ENCODE results near the gene HOXB1.

The HOXB1 gene

DNA sequence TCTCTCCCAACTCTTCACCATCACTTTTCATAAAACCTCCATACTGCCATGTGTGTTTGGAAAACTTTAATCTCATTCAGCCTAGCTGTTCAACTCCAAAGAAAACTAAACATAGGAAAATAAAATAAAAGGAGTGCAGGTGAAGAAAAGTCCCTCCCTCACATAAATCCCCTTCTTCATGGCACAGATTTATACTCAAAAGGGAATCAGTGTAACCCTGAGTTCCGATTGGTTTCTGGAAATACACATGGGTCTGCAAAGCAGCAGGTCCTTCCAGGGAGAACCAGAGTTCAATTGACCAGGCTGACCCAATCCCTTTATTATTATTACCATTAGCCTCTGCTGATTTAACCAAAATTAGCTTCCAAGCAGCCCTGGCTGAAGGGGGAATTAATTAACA lies 23.0 kb upstream of the HOXB1 start:
- no peak for DNase-seq

DNA sequence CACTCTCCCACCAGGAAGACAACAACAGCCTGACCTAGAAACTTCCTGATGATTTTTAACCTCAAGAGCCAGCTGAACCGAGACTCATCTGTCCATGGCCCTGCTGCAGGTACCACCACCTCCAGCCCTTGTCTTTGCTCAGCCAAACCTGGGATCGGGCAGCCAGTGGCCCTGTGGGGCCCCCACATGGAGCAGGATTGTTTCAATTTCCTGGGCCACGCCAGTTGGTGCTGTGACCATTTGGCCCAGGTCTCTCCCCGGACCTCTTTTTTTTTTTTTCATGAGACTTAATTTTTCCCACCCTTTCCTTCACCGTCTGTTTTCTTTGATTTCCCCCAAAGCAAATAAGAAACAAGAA lies 22.4 kb upstream of the HOXB1 start:
- no peak for DNase-seq

DNA sequence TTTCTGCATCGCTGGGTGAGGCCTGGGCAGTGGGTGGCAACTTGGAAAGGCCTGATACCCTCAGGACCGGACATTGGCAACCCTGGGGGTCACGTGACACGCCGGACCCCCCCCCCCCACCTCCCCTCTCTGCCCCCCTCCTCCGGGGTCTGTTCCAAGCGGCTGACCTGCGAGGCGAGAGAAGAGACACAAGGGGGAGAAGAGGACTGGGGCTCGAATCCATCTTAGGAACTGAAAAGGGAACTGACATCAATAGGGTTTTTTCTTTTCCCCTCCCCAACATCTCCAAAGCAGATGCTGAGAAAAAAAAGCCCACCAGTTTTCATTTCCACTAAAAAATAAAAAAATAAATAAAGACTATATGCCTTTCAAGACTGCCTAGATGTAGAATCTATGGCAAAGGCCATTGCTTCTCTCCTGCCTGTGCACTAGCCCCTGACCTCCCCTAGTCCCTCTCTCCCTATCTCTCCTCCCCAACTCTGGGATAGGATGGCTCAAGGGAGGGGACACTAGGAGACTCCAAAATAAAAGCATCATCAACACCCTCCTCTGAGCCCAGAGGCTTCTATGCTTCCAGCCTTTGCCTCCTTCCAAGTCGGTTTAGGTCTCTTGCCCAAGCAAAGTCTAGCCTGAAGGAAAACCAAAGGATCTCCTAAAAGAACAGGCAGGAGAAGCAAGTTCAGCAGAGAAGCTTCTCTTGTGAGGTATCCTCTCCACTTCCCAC lies 21.8 kb upstream of the HOXB1 start:
- no peak for DNase-seq

DNA sequence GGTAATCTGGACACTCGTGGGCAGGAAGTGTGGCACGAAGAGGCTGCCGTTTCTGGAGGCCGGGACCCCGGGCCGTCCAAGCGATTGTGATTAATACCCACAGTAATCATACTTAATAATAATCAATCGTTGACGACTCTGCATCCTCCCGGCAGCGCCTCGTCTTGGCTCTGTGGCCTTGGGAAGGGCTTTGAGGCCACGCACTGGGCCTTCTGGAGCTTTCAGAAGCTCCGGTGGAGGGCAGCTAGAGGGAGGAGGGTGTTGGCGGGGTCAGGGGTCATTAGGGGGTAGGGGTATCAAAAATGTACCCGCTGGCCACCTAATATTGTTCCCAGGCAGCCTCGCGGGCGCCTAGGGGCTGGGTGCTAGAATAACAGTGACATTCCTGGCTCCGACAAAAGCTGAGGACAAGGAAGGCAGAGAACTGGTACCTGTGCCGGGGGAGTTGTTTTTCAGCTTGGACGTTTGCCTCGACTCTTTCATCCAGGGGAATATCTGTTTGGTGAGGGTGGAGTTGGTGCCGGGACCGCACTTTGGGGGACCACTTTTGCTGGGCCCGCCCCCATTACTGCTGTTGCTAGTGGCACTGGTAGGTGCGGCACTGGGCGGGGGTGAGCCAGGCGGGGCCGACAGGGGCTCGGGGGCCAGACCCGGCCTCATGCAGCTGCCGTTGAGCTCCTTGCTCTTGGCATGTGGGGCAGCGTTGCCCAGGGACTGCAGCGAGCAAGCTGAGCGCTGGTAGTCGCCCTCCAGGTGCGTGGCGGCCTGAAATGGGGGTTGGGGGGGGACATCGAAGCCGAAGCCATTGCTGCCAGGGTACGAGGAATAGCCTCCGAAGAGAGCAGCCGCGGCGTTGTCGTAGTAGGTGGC lies 21.0 kb upstream of the HOXB1 start:
- no peak for DNase-seq

DNA sequence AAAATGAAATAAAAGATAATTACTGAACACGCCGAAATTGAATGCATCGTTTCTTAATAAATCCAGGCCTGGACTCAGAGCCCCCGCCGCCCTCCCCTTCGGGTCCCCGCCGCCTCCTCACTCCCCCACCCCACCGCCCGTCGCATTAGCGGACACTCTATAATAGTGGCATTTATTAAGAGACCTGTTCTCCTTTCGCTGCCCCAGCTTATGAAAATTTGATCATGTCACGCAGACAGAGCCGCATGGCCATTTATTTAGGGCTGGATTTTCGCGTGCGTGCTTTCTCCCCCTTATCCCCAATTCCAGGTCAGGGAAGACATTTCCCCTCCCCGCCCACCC lies 20.4 kb upstream of the HOXB1 start:
- no peak for DNase-seq

DNA sequence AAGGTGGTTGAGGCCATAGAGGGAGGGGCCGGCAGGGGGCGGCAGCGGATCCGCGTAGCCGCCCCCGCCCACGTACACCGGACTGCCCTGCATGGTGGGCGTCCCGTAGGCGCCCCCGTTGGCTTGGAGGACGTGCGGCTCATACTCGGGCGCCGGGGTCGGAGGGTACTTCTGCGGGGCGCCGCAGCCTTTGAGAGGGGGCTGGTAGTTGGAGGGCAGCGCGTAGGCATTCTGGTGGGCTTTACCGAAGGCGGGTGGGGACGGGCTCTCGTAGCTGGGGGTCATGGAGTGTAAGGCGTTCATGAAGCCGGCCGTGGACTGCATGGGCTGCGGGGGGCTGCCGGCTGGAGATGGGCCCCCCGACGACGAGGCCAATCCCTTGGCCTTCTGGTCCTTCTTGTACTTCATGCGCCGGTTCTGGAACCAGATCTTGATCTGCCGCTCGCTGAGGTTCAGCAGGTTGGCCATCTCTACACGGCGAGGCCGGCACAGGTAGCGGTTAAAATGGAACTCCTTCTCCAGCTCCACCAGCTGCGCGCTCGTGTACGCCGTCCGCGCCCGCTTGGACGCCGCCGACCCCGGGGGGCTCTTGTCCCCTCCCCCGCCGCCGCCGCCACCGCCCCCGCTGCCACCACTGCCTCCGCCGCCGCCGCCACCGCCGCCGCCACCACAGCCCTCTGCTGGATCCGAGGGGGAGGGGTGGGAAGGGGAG lies 19.8 kb upstream of the HOXB1 start:
- no peak for DNase-seq

DNA sequence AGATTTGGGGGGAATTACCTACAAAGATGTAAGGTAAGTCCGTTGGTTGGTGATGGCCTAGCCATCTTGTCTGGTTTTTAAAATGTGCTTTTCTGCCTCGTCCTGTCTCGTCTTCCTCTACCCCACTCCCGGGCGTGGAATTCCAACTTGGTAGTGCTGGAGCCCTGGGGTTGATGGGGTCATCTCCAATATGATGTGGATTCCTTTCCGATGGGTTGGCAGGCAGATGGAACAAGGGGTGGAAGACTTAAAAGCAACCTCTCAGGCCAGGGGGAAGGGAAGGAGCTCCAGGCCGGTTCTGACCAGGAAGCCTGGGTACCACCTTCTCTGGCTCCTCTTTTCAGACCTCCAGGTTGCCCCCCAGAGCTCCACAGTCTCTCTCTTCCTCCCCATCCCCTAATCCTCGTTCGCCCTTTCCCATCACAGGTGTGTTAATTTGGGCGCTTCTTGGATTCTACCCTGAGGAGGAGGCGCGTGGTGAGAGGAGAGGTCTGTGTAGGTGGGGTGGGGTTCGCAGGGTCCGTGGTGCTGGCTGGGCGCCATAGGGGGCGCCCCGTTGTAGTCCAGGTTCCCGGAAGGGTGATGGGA lies 19.2 kb upstream of the HOXB1 start:
- no peak for DNase-seq

DNA sequence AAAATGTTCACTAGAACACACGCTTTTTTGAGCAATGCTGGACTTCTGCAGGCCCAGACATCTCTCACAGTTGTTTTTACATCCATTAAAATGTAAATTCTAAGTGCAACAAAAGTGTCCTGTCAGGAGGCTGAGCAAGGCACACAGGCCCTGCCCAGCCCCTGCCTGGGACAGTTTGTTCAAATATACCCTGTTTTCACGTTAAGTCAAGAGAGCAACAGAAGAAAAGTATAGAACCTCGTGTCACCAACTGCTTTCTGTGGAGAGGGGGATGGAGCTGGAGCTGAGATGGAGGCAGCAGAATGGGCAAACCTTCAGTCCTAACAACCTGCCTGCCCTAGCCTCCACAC lies 18.4 kb upstream of the HOXB1 start:
- DNase-seq: no peak

DNA sequence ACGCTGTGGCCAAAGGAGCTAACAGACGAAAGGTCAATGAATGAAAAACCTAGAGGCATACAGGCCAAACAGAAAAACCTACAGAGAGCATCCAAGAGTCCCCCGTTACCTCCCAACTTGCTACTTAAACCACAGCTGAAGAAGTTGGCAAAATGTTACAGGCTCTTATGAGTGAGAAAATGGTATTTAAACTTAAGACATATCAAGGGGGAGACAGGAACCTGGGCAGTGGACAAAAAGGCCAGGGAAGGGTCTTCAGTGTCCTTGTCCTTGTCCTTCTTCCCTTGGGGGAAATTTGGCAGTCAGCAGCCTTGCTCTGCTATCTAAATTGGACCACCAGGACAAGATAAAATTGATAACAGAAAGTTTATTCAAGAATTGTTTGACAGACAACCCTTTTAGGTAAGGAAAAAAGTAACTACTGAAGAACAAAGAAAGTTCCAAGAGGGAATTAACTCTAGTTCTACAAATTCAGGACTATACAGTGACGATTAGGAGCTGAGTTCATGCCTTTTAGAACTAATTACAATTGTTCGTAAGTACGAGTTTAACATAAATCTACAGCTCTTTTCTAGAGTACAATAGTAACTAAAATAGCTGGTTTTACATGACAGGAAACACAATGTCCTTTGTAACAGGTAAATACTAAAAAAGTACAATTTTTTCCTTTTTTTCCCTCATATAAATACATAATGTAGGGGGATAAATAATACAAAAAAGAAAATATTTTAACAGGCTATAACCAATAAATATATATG lies 17.9 kb upstream of the HOXB1 start:
- DNase-seq: no peak

DNA sequence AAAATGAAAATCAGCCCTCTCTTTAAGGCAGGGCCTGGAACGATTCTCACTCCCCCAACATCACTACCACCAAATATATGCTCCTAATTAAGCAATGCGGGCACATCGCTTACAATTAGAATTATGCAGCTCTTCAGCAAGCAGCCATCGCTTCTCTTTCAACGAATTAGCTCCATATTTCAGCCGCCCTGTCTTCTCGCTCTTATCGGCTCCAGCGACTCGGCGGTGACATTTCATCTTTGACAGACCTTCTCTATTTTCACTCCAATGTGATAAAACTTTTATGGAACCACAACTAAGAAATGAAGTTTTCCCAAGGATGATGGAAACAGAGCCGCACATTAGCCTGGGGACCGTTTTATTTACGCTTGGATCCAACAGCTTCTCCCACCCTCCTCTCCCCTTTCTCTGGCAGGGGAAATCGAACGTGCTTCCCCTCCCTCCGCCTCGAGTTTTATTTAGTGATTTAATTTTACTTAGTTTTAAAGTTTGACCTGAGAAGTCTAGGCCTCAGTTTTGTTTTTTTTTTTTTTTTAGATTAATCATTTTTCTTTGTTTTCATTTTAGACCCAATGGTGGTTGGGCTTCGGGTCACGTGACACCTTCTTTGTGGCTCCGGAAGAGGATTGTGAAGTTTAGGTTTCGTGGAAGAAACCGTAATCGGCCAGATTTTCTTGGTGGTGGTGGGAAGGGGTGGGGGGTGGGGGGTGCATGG lies 17.2 kb upstream of the HOXB1 start:
- DNase-seq: no peak

DNA sequence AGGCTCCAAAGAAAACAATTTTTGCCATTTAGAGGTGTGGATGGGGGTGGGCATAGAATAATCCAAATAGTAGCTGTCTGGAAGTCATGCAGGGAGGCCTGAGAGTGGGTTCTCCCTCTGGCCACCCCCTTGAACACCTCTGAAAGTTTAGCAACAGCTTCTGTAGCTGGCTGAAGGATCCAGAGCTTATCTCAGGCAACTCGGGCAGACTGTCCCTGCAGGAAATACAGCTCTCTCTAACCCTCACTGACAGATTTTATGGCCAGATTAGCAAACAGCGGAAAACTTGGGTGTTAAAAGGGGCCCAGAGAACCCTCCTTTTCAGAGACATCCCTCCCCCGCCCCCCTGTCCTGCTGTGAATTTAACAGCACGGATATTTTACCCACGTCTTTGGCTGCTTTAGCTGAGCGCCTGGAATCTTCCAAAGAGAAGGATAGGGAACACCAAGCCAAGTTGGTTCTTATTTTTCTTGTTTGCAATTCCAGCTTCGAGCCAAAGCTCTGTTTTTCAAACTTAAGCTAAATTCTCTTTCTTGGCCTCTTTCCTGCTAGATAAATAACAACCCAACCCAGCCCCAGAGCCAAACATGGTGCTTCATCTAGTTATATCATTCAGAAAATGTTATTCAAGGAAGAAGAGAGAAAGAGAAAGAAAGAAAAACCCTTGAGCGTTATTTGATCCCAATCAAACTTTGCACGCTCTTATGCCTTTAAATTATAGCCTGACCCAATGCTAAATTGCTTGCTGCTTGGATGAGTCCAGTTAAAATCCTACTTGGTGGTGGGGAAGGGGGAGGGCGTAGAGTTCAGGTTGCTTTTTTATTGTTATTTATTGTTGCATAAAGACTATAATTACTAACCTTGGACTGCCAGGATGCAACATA lies 16.4 kb upstream of the HOXB1 start:
- DNase-seq: no peak

DNA sequence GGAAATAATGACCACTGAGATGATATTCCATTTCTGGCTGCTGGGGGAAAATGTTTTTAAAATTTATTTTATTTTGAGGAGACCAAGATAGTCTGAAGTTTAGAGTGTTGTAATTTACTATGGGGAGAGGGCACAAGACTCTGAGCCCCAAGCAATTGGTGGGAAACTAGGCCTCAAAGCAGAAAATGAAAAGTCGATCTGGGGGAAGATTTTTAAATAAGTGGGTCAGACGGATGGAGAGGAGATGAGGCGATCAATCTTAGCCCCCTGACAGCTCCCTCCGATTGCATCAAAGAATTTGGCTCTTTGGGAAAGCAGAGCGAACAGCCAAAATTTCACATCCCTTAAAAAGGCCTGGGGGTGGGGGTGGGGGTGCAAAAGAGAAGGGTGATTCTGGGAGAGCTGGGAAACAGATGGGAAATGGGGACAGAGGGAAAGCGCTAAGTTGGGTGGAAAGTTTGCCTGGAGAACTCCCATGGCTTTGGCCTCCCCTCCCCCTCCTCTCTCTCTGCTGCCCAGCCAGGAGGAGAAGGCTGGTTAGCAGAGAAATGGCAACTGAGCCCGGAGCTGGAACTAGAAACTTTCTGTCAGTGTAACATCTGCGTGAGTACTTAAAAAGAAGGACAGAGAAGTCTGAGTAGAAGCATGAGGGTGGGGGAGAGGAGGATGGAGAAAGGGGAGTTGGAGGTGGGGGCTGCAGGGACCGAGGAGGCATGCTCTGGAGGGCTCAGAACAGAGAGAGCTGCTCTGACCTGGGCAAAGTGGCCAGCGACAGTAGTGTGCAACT lies 15.5 kb upstream of the HOXB1 start:
- no peak for DNase-seq

DNA sequence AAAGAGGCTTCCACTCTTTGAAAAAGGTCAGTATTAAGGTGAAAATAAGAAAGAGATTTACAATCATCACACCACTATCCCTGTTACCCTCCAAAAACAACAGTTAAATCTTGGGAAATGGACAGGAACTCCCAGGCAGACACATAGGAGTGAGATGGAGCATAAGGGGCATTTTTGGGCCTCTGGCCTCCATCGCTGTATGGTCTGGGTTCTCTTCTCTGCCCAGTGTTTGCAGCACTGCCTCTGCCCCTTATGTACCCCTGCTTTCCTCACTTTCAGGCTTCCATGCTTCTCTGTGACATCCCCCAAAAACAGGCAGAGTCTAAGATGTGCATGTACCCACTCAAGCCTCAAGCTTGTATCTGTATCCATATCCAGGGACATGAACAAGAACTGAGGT lies 14.7 kb upstream of the HOXB1 start:
- DNase-seq: no peak

DNA sequence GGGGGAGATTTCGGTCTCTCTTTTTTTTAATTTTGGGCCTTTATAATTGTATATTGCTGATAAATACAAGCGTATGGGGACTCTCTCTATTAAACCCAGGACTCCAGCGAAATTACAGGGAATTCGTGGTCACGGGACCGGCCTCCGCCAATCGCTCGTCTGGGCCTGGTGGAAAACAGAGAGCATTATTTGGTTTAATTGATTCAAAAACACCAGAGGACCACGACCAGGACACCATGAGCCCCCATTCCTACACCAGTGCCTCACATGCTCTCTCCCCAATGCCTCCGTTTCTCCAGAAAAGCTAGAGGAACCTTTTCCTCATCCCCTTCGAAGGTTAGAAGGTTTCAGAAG lies 14.2 kb upstream of the HOXB1 start, which contains the start of gene HOXB2:
Gene HOXB2 (minus strand): TSS at position 88 of the 354 bp plus-strand sequence. CDS start 198 bp downstream, outside the sequence.
- DNase-seq: no peak

DNA sequence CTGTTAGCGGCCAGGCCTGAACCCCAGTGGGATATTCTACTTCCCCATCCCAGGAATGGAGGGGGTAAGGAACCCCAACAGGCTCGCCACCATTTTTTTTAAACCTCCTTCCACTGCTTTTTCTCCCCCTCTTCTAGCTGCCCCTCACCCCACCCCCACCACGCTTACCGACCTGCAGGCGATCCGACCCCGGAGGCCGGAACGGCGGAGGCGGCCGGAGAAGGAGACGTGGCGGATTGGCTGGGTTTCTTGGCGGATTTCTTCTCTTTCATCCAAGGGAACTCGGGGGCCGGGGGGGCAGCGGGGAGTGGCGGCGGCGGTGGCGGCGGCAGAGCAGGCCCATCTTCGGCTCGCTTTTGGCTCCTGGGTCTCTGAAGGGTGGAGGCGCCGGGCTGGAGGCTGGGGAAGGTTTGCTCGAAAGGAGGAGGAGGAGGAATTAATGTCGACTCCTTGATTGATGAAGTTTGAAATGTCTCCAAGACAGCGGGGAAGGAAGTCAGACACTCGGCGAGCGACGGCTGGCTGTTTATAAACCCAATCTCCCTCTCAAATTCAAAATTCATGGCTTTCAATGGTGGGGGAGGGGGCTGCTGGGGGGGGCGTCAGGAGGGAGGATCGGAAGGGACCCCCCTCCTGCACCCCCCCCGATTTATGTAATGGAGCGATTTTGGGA lies 13.7 kb upstream of the HOXB1 start:
- no peak for DNase-seq

DNA sequence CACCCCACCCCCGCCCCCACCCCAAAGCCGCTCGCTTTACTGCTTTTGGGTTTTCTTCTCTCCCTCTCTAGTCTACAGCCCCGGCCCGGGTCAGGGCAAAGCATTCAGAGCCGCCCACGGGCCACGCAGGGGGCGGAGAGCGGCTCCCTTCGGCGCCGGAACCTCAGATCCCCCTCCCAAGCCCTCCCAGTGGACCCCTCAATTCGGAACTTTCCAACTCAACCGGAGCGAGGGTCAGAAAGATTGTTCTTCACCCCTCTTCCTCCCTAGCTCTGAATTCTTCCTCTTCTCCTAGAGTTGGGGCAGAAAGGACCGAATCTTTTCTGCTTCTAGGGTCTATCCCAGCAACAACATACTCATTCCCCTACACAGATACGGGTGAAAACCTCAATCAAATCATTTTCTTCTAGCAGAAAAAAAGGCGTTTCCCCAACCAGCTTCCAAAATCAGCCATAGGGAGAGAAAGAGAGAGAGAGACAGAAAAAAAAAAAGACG lies 13.1 kb upstream of the HOXB1 start:
- no peak for DNase-seq

DNA sequence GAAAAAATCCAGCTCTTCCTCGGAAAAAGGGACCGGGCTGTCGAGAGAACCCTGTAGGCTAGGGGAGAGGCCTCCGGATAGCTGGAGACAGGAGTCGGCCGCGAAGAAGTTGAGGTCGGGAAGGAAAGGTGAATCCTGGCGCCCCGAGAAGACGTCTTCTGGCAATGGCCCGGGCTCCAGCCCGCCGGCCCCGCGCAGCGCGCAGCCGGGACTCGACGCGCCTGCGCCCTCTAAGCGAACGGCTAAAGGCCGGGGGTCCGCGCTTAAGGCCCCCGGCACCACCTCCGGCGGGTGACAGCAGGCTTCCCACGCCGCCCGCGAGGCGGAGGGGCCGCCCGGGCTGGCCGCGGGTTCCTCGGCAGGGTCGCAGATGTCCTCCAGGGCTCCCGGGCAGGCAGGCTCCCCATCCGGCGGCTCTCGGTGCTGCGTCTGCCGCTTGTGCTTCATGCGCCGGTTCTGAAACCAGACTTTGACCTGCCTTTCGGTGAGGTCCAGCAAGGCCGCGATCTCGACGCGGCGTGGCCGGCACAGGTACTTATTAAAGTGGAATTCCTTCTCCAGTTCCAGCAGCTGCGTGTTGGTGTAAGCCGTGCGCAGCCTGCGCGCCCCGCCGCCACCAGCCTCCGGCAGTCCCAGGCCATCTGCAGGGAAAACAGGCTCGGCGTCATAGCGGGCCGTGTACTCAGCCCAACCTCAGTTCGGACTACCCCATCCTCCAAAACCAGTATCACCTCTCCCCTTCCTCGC lies 12.5 kb upstream of the HOXB1 start:
- DNase-seq: no peak

DNA sequence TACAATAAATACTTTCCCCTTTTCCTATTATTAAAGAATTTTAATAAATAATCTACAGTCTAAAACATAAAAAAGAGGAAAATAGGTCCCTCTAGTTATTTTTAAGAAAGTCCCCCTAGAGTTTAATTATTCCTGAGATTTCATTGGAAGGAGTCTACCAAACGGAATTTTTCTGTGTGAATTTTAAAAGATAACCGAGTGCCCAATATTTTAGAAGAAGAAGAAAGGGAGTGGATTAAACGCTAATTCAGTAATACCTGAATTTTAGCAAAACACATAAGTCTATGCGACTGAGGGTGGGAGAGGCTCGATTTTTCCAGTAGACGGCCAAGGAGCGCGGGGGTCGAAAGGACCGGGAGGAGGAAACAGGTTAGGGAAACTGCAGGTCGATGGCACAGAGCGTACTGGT lies 11.9 kb upstream of the HOXB1 start:
- DNase-seq: no peak
